ENCODE data around the gene MYH9. TPM values are rescaled to one million over a fixed set of nuclear protein-coding genes. Genes with fewer than 3 reads are reported as not detected.

MYH9 gene
- total RNA-seq, 4 donors from 2014 or later = 361 to 406 (median 386) TPM

DNA sequence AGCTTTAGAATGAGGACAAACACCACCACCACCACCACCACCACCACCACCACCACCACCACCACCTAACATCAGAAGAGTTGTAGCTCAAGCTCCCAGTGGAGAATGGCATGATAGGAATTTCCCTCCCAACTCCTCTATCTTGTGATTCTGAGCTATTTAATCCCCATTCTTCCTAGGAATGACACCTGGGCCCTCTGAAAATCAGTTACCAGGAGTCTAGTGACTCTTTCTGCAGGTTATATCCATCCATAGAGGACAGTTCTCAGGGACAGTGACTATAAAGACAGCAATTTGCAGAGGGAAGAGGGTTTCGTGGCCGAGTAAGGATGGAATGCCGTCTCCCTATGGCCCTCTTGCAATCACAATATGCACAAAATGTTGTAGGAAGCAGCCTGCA is 27.8 kb downstream of the MYH9 start:
- H3K4me3 ChIP-seq = no peak overlapping the region
- 64 to 78% methylated on average over 3 of the region's 3 CpGs for WGBS, 2 donors
- H3K36me3 ChIP-seq = peaks cover 0 to 4% (median 0%) of the 10 kb centered on the region in 3 donors
- DNase-seq (ENCODE audit: low spot score in 2 of 2) = no peak
- no peaks in the 10 kb centered on the region for H3K27me3 ChIP-seq
- peak overlapping the region in 2 of 4 donors; percentile 4 to 87 for H3K27ac ChIP-seq
- H3K9me3 ChIP-seq = no peaks in the 10 kb centered on the region
- TF ChIP-seq, protein P1, sequence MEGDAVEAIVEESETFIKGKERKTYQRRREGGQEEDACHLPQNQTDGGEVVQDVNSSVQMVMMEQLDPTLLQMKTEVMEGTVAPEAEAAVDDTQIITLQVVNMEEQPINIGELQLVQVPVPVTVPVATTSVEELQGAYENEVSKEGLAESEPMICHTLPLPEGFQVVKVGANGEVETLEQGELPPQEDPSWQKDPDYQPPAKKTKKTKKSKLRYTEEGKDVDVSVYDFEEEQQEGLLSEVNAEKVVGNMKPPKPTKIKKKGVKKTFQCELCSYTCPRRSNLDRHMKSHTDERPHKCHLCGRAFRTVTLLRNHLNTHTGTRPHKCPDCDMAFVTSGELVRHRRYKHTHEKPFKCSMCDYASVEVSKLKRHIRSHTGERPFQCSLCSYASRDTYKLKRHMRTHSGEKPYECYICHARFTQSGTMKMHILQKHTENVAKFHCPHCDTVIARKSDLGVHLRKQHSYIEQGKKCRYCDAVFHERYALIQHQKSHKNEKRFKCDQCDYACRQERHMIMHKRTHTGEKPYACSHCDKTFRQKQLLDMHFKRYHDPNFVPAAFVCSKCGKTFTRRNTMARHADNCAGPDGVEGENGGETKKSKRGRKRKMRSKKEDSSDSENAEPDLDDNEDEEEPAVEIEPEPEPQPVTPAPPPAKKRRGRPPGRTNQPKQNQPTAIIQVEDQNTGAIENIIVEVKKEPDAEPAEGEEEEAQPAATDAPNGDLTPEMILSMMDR (IDR thresholded peaks at IDR 0.05) = no peak
- TF ChIP-seq POLR2A (IDR thresholded peaks at IDR 0.05) (no peak), EP300 (IDR thresholded peaks at IDR 0.05) (no peak)
- peaks cover 0 to 96% (median 79%) of the 10 kb centered on the region in 4 donors for H3K4me1 ChIP-seq

DNA sequence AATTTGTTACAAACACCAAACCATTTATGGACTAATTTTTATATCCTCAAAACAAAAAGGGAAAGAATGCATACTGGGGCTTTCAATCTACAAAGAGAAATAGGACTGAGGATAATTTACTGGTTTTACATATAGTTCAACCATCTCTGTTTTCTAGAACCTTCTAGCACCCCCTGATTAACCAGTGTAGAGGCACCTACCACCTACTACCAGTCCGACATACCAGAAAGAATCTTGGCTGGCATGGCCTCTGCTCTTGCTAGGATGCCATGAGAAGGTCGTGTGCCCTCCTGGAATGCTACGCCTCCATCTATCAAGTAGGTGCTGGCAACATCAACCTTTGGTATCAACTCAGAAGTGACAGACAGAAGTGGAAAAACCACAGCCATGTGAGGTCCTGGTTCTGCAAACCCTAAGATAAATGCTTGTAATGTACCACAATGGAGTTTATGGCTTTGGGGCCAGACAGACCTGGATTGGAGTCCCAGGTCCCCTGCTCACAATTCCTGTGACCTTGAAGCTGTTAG is 28.2 kb downstream of the MYH9 start:
- H3K27ac ChIP-seq = peak overlapping the region in 3 of 4 donors; percentile 42 to 90 (median 87)
- H3K9me3 ChIP-seq = no peaks in the 10 kb centered on the region
- no peak overlapping the region for H3K4me3 ChIP-seq
- H3K4me1 ChIP-seq = peaks cover 0 to 93% (median 78%) of the 10 kb centered on the region in 4 donors
- TF ChIP-seq, protein P1 (IDR thresholded peaks at IDR 0.05) = no peak
- TF ChIP-seq POLR2A (IDR thresholded peaks at IDR 0.05) (no peak), EP300 (IDR thresholded peaks at IDR 0.05) (no peak)
- H3K36me3 ChIP-seq = peaks cover 0 to 4% (median 0%) of the 10 kb centered on the region in 3 donors
- WGBS, 2 donors = 73 to 74% methylated on average over 3 of the region's 3 CpGs
- H3K27me3 ChIP-seq = no peaks in the 10 kb centered on the region
- no peak for DNase-seq (ENCODE audit: low spot score in 2 of 2)

DNA sequence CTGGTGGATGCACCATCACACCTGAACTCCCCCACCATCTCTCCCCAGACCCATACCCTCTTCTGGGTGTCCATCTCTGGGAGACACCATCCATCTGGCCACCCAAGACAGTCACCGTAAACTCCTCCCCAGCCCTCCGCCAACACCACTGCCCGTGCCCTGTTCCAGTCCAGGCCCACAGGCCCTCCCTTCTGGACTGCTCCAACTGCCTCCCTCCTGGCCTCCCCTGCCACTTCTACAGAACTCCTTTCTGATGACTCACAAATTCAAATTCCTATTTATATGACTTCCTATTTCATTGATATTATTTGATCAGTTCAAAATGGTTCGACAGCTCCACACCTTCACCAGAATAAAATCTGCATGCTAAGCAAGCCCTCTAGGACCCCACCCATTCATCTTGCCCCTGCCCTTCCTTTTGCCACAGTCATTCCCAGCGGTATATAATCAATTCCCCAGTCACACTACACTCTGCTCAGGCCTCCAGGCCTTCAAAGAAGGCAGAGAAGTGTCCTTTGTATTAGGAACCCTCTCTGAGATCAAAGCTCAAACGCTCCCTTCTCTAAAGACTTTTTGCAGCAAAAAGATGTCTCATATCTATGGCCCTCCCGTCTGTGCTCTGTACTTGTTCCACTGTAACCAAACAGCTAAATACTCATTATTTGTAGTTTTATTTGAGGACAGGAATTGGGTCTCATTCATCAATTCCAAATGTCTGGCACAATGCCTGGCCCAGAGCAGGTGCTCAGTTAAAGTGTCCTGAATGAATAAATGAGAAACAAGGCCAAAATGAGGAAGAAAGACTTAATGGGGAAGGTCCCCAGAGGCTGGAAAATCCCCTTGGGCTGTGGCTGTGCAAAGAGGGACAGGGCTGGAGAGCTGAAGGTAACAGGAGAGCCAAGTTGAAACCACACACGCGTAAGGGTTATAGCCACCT is 29.0 kb downstream of the MYH9 start:
- no peak for DNase-seq (ENCODE audit: low spot score in 2 of 2)
- H3K27ac ChIP-seq = peak overlapping the region; percentile 9 to 90 (median 64)
- no peaks in the 10 kb centered on the region for H3K9me3 ChIP-seq
- peaks cover 0 to 93% (median 78%) of the 10 kb centered on the region in 4 donors for H3K4me1 ChIP-seq
- H3K36me3 ChIP-seq = peaks cover 0 to 4% (median 0%) of the 10 kb centered on the region in 3 donors
- H3K4me3 ChIP-seq = no peak overlapping the region
- no peaks in the 10 kb centered on the region for H3K27me3 ChIP-seq
- WGBS, 2 donors = 57 to 58% methylated on average over 9 of the region's 9 CpGs
- TF ChIP-seq, protein P1 (IDR thresholded peaks at IDR 0.05) = no peak
- TF ChIP-seq POLR2A (IDR thresholded peaks at IDR 0.05) (no peak), EP300 (IDR thresholded peaks at IDR 0.05) (no peak)

DNA sequence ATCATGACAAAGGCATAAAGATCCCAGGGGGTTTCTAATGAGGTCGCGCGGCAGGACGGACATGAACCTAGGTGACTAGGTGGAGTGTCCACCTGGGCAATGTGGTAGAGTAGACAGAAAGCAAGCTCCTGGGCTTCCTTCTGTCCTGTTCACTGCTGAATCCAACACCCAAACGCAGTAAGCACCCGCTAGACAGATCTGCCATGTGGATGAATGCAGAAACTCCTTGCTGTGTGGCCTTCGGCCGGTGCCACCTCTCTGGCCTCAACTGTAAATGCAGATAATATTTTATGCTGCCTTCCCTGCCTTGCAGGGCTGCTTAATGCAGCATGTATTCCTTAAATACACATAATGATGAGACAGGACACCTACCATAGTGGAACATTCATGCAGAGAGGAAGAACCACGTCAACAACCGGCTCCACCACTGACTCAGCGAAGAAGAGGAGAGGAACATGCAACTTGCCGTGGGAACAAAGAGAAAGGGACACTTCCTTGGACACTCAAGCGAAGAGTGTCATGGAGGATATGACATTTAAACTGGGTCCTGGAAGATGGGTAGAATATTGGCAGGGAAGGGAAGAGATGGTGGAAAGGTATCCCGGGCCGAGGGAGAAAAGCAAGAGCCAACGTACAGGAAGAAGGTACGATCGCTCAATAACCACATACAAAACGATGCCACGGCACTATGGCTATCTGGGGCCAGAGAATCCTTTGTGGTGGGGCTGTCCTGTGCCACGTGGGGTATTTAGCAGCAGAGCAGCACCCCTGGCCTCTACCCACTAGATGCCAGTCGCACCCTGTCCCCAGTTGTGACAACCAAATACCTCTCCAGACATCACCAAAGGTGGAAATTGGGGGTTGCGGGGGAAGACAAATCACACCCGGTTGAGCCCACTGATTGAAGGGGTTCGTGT is 30.8 kb downstream of the MYH9 start:
- DNase-seq (ENCODE audit: low spot score in 2 of 2) = no peak
- Histone ChIP-seq H3K9me3 (no peaks in the 10 kb centered on the region), H3K4me1 (peaks cover 0 to 93% (median 80%) of the 10 kb centered on the region in 4 donors), H3K4me3 (no peak overlapping the region), H3K27me3 (no peaks in the 10 kb centered on the region), H3K27ac (peak overlapping the region; percentile 23 to 90 (median 80)), H3K36me3 (peaks cover 0 to 4% (median 0%) of the 10 kb centered on the region in 3 donors)
- WGBS, 2 donors = 73 to 80% methylated on average over 25 of the region's 25 CpGs
- TF ChIP-seq, protein P1 (IDR thresholded peaks at IDR 0.05) = no peak
- TF ChIP-seq POLR2A (IDR thresholded peaks at IDR 0.05) (no peak), EP300 (IDR thresholded peaks at IDR 0.05) (peak in 1 of 2 donors; percentile 20)
